Osteoblast (primary cell): ENCODE results near the gene IFNL3. TPM values are rescaled to one million over a fixed set of nuclear protein-coding genes. Genes with fewer than 3 reads are reported as not detected.
"Not testable (repeated sequence)": the region's sequence is repeated elsewhere in the genome, so short reads cannot be mapped to it uniquely, and the experiment has no call there.

Source experiments
- DNase-seq: peaks from one replicate; pipeline ENCODE4 v3.0.0; 2011; ENCODE audit warnings: low spot score, mixed read lengths; ENCODE audit not compliant: insufficient read length; ENCODE audit errors: missing footprints
- H2AFZ ChIP-seq: 2 replicates; pipeline ENCODE4 v1.6.0; 2011; ENCODE audit warnings: mild to moderate bottlenecking, low read length
- H3K27ac ChIP-seq: 2 replicates; pipeline ENCODE4 v1.5.1; 2011; ENCODE audit warnings: mild to moderate bottlenecking, low read depth, low read length, moderate library complexity
- H3K27me3 ChIP-seq: 2 replicates; pipeline ENCODE4 v1.6.0; 2012; ENCODE audit warnings: mild to moderate bottlenecking, control low read depth, inconsistent platforms, low read length, moderate library complexity; ENCODE audit not compliant: insufficient read depth
- H3K36me3 ChIP-seq: 2 replicates; pipeline ENCODE4 v1.5.1; 2011; ENCODE audit warnings: mild to moderate bottlenecking, low read length, control low read depth, moderate library complexity; ENCODE audit not compliant: insufficient read depth
- H3K4me1 ChIP-seq: 2 replicates; pipeline ENCODE4 v1.5.1; 2011; ENCODE audit warnings: mild to moderate bottlenecking, low read length, control low read depth, moderate library complexity; ENCODE audit not compliant: insufficient read depth
- H3K4me2 ChIP-seq: 2 replicates; pipeline ENCODE4 v1.6.0; 2011; ENCODE audit warnings: mild to moderate bottlenecking, low read length; ENCODE audit not compliant: insufficient read depth
- H3K4me3 ChIP-seq: fragments of 200-600 bp; sonication (generic); 3 replicates; pipeline ENCODE4 v1.5.1; 2012; ENCODE audit warnings: mild to moderate bottlenecking, low read length, inconsistent platforms; ENCODE audit not compliant: insufficient read depth
- H3K79me2 ChIP-seq: 2 replicates; pipeline ENCODE4 v1.6.0; 2012; ENCODE audit warnings: mild to moderate bottlenecking, low read length, control low read depth, inconsistent platforms; ENCODE audit not compliant: insufficient read depth
- H3K9me3 ChIP-seq: 2 replicates; pipeline ENCODE4 v1.5.1; 2011; ENCODE audit warnings: low read depth, low read length, control low read depth
- H4K20me1 ChIP-seq: 2 replicates; pipeline ENCODE4 v1.6.0; 2012; ENCODE audit warnings: mild to moderate bottlenecking, low read length, control low read depth; ENCODE audit not compliant: insufficient read depth
- total RNA-seq: library from RNA; depleted of rRNA; stranded (reverse); fragments of >200 nt; gene quantifications from 2 replicates; pipeline ENCODE4 v1.2.3, GENCODE V29; 2012
- TF ChIP-seq, protein P1 (sequence below): IDR thresholded peaks from 2 replicates; pipeline ENCODE4 v1.5.1; 2011; ENCODE audit warnings: mild to moderate bottlenecking, low read depth, low read length, moderate library complexity; ENCODE audit errors: extremely low read depth

Gene IFNL3
- not detected in 2 replicates for total RNA-seq

DNA sequence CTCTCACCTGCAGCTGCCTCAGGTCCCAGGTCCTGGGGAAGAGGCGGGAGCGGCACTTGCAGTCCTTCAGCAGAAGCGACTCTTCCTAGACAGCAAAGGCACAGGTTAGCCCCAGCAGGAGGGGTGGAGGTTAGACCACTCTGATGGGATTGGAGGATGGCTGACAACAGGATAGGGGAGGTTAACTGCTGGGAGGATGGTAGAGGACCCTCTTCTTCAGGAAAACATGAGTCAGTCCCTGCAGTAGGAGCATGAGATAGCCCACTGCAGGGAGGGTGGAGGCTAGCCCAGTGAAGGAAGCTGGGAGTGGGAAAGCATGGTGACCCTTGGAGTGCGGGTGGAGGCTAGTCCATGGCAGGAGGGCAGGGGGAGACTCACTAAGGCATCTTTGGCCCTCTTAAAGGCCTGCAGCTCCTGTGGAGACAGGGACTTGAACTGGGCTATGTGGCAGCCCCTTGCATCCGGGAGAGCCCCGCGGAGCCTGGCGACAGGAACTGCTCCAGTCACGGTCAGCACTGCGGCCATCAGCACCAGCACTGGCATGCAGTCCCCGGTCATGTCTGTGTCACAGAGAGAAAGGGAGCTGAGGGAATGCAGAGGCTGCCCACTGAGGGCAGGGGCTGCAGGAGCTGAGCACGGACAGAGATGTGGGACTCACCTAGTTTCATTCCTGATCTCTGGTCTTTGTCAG lies at the start of gene IFNL3:
TSS of gene IFNL3 (minus strand) at position 597 of the 691 bp plus-strand sequence. CDS start at position 558, 39 bp downstream.
- not testable (repeated sequence) for H3K4me1 ChIP-seq, DNase-seq, H3K4me3 ChIP-seq, H4K20me1 ChIP-seq, H3K4me2 ChIP-seq, H3K9me3 ChIP-seq, H3K27ac ChIP-seq, H2AFZ ChIP-seq, H3K79me2 ChIP-seq, H3K36me3 ChIP-seq
- peaks cover 27% of the 10 kb centered on the region for H3K27me3 ChIP-seq

DNA sequence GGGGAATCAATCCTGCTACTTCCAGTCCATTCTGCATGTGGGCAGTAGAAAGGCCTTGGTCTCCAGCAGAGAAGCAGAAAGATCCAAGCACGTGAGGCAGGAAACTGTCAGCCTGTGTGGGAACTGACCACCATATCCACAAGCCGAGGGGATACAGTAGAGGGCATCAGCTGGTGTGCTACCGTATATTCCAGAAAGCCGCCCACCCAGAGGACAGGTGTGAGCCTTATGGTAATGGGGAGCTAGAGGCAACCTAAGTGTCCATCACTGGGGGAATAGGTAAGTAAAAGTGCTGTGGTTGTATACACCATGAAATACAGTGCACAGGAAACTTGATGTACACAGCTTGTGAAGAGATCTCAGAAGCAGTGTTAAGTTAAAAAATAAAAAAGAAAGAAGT lies 48.6 kb upstream of the IFNL3 start:
- Histone ChIP-seq H2AFZ (no peak overlapping the region), H3K4me2 (no peak overlapping the region), H3K27me3 (peaks cover 14% of the 10 kb centered on the region), H3K4me3 (no peak overlapping the region), H3K27ac (no peak overlapping the region), H4K20me1 (no peaks in the 10 kb centered on the region), H3K79me2 (no peaks in the 10 kb centered on the region), H3K4me1 (no peaks in the 10 kb centered on the region), H3K36me3 (no peaks in the 10 kb centered on the region), H3K9me3 (no peaks in the 10 kb centered on the region)
- DNase-seq = no peak
- TF ChIP-seq, protein P1, sequence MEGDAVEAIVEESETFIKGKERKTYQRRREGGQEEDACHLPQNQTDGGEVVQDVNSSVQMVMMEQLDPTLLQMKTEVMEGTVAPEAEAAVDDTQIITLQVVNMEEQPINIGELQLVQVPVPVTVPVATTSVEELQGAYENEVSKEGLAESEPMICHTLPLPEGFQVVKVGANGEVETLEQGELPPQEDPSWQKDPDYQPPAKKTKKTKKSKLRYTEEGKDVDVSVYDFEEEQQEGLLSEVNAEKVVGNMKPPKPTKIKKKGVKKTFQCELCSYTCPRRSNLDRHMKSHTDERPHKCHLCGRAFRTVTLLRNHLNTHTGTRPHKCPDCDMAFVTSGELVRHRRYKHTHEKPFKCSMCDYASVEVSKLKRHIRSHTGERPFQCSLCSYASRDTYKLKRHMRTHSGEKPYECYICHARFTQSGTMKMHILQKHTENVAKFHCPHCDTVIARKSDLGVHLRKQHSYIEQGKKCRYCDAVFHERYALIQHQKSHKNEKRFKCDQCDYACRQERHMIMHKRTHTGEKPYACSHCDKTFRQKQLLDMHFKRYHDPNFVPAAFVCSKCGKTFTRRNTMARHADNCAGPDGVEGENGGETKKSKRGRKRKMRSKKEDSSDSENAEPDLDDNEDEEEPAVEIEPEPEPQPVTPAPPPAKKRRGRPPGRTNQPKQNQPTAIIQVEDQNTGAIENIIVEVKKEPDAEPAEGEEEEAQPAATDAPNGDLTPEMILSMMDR = no peak

DNA sequence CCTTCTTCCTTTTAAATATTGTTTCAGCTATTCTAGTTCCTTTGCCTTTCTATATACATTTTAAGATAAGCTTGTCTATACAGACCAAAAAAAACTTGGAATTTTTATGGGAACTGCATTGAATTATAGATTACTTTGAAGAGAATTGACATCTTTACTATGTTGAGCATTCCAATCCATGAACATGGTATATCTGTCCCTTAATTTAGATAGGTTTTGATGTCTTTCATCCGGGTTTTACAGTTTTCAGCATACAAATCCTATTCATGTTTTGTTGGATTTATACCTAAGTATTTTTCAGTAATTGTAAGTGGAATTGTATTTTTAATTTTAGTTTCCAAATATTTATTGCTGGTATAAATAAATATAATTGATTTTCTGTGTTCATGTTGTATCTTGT lies 39.2 kb upstream of the IFNL3 start:
- Histone ChIP-seq H3K4me2 (no peak overlapping the region), H3K27me3 (no peaks in the 10 kb centered on the region), H3K27ac (no peak overlapping the region), H3K79me2 (no peaks in the 10 kb centered on the region), H4K20me1 (no peaks in the 10 kb centered on the region), H3K4me1 (no peaks in the 10 kb centered on the region), H2AFZ (no peak overlapping the region), H3K9me3 (no peaks in the 10 kb centered on the region), H3K36me3 (no peaks in the 10 kb centered on the region), H3K4me3 (no peak overlapping the region)
- TF ChIP-seq, protein P1 = no peak
- no peak for DNase-seq

DNA sequence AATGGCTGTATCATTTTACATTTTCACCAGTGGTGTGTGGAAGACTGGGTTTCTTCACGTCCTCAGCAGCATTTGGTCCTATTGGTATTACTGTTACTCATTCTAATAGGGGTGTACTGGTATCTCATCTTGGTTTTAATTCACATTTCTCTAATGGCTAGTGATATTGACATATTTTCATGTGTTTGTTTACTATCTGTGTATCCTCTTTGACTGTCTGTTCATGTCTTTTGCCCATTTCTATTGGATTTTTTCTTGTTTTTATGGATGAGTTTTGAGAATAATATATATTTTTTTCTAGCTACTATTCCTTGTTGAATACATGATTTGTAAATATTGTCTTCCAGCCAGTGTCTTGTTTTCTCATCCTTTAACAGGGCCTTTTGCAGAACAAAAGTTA lies 37.2 kb upstream of the IFNL3 start:
- Histone ChIP-seq H3K4me3 (no peak overlapping the region), H3K36me3 (no peaks in the 10 kb centered on the region), H3K9me3 (no peaks in the 10 kb centered on the region), H3K4me2 (no peak overlapping the region), H2AFZ (no peak overlapping the region), H3K27ac (no peak overlapping the region), H3K4me1 (no peaks in the 10 kb centered on the region), H4K20me1 (no peaks in the 10 kb centered on the region), H3K79me2 (no peaks in the 10 kb centered on the region), H3K27me3 (peaks cover 3% of the 10 kb centered on the region)
- no peak for DNase-seq
- TF ChIP-seq, protein P1 = no peak
